Measurements from ENCODE around the gene SBSN. TPM values are rescaled to one million over a fixed set of nuclear protein-coding genes. Genes with fewer than 3 reads are reported as not detected.

SBSN gene
- total RNA-seq, 2 donors from 2014 or later, result not detected

DNA sequence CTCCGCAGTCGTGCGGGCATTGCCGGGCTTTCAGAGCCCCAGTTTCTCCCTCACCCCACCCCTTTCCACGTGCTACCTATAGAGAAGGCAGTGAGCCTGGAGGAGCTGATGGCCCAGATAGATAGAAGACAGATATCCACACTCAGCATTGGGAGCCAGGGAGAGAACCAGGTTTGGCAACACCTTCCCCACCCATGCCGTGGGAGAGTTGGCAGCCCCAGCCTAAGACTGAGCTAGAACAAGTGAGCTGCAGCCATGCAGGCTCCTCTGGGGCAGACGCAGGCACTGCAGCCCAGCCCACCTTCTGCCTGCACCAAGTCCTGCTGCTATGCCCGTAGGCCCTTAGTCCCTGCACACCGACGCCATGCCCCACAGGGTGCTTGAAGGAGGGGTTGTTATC is 27.5 kb downstream of the SBSN start:
- peaks cover 10% of the 10 kb centered on the region for H3K4me1 Mint-ChIP-seq
- H3K27ac Mint-ChIP-seq, result no peak overlapping the region
- DNase-seq, result no peak
- peaks cover 3% of the 10 kb centered on the region for H3K36me3 Mint-ChIP-seq (ENCODE audit: low read depth)
- no peak overlapping the region for H3K4me3 Mint-ChIP-seq
- ATAC-seq, result no peak
- no peaks in the 10 kb centered on the region for H3K9me3 ChIP-seq (ENCODE audit: control insufficient read depth, low read length, poor library complexity, severe bottlenecking)
- H3K27me3 Mint-ChIP-seq, result peaks cover 42% of the 10 kb centered on the region

DNA sequence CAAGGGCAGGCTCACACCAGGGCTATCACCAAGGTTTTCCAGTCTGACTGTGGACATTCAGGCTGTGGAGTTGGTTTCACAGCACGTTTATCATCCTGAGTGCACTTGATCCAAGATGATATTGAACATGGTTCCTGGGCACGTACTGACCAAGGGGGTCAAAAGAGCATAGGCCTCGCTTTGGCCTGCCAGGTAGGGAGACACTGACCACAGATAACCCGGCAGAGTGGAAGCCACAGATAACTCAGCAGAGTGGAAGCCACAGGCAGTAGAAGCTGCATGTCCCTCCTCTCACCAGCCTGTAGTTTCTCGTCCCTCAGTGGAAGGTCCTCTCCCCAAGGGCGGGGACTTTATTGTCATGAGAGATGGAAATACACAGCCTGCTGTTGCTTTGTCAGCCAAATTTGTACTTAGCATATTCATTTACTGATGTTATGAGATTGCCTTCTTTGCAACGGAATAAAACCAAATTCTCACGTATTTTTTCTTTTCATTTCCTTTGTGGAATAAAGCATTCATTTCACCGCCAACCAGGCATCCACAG is 29.1 kb downstream of the SBSN start:
- H3K9me3 ChIP-seq (ENCODE audit: control insufficient read depth, low read length, poor library complexity, severe bottlenecking), result no peaks in the 10 kb centered on the region
- no peak overlapping the region for H3K27ac Mint-ChIP-seq
- peaks cover 3% of the 10 kb centered on the region for H3K36me3 Mint-ChIP-seq (ENCODE audit: low read depth)
- ATAC-seq (no peak), DNase-seq (no peak)
- H3K27me3 Mint-ChIP-seq, result peaks cover 37% of the 10 kb centered on the region
- H3K4me1 Mint-ChIP-seq, result peaks cover 12% of the 10 kb centered on the region
- no peak overlapping the region for H3K4me3 Mint-ChIP-seq

DNA sequence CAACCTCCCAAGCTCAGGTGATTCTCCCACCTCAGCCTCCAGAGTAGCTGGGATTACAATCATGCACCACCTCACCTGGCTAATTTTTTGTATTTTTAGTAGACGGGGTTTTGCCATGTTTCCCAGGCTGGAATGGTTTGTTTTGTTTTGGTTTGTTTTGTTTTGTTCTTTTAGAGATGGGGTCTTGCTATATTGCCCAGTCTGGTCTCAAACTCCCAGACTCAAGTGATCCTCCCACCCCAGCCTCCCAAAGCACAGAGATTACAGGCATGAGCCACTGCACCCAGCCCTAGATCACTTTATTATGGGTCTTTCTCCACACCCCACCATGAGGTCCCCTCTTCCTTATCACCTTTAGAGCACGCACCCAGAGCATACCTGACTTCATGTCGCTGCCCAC is 29.9 kb downstream of the SBSN start:
- H3K27ac Mint-ChIP-seq, result peak overlapping the region; percentile 75
- no peaks in the 10 kb centered on the region for H3K9me3 ChIP-seq (ENCODE audit: control insufficient read depth, low read length, poor library complexity, severe bottlenecking)
- peaks cover 41% of the 10 kb centered on the region for H3K27me3 Mint-ChIP-seq
- no peak for ATAC-seq
- no peak overlapping the region for H3K4me3 Mint-ChIP-seq
- peaks cover 3% of the 10 kb centered on the region for H3K36me3 Mint-ChIP-seq (ENCODE audit: low read depth)
- peaks cover 10% of the 10 kb centered on the region for H3K4me1 Mint-ChIP-seq
- no peak for DNase-seq

DNA sequence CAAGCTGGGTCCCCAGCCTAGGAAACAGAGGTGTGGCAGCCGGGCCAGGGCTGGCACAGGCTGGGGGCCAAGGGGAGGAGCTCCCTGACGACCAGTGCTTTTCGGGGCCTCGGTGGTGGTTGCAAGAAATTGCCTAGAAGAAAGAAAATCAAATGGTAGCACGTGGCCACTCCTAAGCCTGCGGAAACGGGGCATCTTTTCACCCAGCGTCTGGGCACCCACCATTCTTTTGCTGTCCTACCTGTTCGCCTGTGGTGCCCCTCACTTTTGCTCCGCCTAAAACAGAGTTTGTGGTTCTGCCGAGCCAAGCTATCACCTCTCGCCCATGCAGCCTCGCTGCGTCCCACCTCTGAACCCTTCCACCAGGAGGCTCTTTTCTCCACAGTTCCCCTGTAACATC is 30.7 kb downstream of the SBSN start:
- H3K9me3 ChIP-seq (ENCODE audit: control insufficient read depth, low read length, poor library complexity, severe bottlenecking), result no peaks in the 10 kb centered on the region
- Mint-ChIP-seq H3K27ac (peak overlapping the region; percentile 75), H3K4me3 (no peak overlapping the region), H3K36me3 (ENCODE audit: low read depth) (peaks cover 3% of the 10 kb centered on the region), H3K4me1 (peaks cover 10% of the 10 kb centered on the region), H3K27me3 (peaks cover 42% of the 10 kb centered on the region)
- ATAC-seq (no peak), DNase-seq (no peak)

DNA sequence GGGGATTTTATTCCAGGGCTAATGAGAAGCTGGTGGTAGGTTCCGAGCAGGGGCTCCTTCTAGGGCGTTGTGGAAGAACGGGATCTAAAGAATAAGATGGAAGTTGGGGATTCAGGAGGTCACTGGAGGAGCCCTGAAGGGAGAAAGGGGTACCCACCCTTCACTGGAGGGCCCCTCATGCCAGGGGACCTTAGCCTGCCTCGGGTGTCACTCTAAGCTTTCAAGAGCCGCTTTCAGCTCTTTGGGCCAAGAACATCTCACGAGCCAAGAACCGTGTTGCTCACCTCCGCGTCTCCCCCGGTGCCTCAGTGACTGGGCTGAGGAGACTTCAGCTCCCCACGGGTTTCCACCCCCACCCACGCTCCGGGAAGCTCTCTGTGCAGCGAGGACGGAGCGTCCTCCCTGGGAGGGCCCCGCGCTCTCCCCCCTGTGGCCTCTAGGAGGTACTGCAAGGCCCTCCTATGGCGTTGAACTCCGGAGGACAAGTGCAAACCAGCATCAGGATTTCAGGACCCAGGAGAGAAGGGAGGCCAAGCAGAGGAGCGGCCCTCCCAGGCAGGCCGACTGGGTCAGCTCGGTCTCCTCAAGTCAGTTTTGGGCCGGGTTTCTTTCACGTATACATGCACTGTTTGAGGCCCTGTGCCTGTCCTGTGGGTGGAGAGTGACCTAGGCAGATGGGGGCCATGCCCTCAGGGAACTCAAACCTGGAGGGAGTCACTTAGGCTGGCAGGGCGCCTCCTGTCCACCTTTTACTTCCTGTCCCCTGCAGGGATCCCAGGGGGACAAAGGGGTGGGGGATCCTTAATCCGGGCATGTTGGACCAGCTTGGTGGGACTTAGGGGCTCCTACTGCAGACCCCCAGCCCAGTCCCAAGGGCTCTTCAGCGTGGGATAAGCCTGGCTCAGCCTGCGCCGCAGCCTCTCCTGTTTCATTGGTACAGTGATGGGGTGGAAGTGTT is 32.7 kb downstream of the SBSN start:
- no peaks in the 10 kb centered on the region for H3K9me3 ChIP-seq (ENCODE audit: control insufficient read depth, low read length, poor library complexity, severe bottlenecking)
- DNase-seq (peak; percentile 43 to 63 (median 50)), ATAC-seq (peak; percentile 96)
- H3K4me1 Mint-ChIP-seq, result peaks cover 6% of the 10 kb centered on the region
- H3K27me3 Mint-ChIP-seq, result peaks cover 46% of the 10 kb centered on the region
- no peak overlapping the region for H3K4me3 Mint-ChIP-seq
- H3K27ac Mint-ChIP-seq, result no peak overlapping the region
- H3K36me3 Mint-ChIP-seq (ENCODE audit: low read depth), result no peaks in the 10 kb centered on the region

DNA sequence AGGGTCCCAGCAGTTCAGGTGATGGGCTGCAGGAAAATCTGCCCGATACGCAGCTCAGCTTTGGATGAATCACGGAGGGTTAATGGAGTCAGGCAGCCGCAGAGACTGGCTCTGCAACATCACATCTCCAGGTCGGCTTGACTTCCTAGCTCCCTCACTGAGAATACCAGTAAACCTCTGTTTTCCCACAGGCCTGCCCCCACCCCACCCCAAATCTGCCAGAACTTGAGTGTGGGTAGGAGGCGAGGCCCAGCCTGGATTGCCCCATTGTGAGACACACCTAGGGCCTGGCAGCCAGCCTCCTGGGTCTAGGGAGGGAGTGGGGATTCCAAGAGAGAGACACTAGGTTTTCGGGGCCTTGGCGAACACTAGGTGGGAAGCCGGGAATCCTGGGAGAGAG is 34.1 kb downstream of the SBSN start:
- H3K27ac Mint-ChIP-seq, result no peak overlapping the region
- H3K27me3 Mint-ChIP-seq, result peaks cover 54% of the 10 kb centered on the region
- ATAC-seq (no peak), DNase-seq (no peak)
- peaks cover 6% of the 10 kb centered on the region for H3K4me1 Mint-ChIP-seq
- no peak overlapping the region for H3K4me3 Mint-ChIP-seq
- no peaks in the 10 kb centered on the region for H3K36me3 Mint-ChIP-seq (ENCODE audit: low read depth)
- H3K9me3 ChIP-seq (ENCODE audit: control insufficient read depth, low read length, poor library complexity, severe bottlenecking), result no peaks in the 10 kb centered on the region

DNA sequence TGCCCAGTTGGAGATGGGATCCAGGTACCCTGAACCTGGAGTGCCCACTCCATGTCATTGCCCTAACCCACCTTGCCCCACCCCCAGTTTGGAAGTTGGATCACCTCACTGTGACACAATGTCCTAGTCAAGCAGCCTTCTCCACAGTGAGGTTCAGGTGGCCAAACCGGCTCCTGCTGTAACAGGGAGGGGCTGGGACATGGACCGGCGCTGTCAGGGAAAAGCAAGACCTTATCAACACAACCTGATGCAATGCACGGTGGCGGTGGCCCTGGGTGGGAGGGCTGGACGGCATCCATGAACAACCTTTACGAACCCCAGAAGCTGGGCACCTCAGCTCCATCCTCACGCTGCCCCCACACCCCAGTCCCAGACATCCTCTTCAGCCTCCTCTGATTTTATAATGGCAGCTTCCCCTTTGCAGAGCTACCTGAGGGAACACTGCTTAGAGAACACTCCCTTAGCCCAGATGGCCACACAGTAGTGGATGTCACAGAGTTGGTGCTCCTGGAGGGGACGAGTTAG is 36.2 kb downstream of the SBSN start:
- H3K27ac Mint-ChIP-seq, result no peak overlapping the region
- no peak overlapping the region for H3K4me3 Mint-ChIP-seq
- peaks cover 3% of the 10 kb centered on the region for H3K4me1 Mint-ChIP-seq
- no peaks in the 10 kb centered on the region for H3K9me3 ChIP-seq (ENCODE audit: control insufficient read depth, low read length, poor library complexity, severe bottlenecking)
- no peak for DNase-seq
- ATAC-seq, result no peak
- H3K36me3 Mint-ChIP-seq (ENCODE audit: low read depth), result no peaks in the 10 kb centered on the region
- H3K27me3 Mint-ChIP-seq, result peaks cover 63% of the 10 kb centered on the region

DNA sequence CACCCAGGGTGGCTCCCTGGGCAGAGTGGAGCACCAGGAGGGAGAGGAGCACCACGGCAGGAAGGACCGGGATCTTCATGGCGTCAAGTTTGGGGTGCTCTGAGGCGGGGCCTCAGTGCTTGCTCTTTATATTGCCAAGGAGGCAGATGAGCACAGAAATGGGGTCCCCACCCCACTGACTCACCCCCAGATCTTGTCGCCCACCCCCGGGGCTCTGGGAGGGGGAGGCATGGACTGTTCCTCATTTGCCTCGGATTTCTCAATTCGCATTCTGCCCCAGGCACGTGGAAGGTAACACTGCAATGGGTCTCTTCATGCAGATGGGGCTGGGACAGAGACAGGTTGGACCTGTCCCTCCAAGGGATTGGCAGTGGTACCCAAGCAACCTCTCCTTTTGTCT is 37.7 kb downstream of the SBSN start, which contains the start of gene KRTDAP:
Gene KRTDAP, minus strand, starts transcription at position 101 of the 400 bp plus-strand sequence. Its CDS starts 22 bp downstream, at position 79.
- H3K9me3 ChIP-seq (ENCODE audit: control insufficient read depth, low read length, poor library complexity, severe bottlenecking), result no peaks in the 10 kb centered on the region
- H3K27me3 Mint-ChIP-seq, result peaks cover 67% of the 10 kb centered on the region
- ATAC-seq (no peak), DNase-seq (no peak)
- peaks cover 2% of the 10 kb centered on the region for H3K4me1 Mint-ChIP-seq
- no peaks in the 10 kb centered on the region for H3K36me3 Mint-ChIP-seq (ENCODE audit: low read depth)
- H3K4me3 Mint-ChIP-seq, result no peak within 1 kb of the TSS
- H3K27ac Mint-ChIP-seq, result no peak within 1 kb of the TSS

DNA sequence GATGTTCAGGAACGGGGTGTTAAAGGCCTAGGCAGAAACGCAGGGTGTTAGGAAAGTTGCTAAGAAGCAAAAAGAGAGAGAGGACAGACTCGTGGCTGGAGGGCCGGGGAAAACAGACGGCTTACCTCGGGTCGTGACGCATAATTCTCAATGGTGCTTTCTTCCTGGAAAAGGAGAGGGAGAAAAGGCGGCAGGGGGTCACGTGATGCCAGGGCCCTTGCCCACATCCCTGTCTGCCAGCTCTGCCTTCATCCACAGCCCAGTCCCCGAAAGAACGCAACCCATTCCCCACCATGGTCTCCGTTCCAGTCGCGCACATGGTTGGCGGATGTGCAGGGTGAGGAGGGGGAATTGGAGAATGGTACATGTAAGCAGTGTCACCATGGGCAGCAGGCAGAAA is 39.4 kb downstream of the SBSN start:
- no peak overlapping the region for H3K27ac Mint-ChIP-seq
- H3K4me3 Mint-ChIP-seq, result no peak overlapping the region
- no peaks in the 10 kb centered on the region for H3K9me3 ChIP-seq (ENCODE audit: control insufficient read depth, low read length, poor library complexity, severe bottlenecking)
- peaks cover 3% of the 10 kb centered on the region for H3K4me1 Mint-ChIP-seq
- ATAC-seq, result no peak
- DNase-seq, result no peak
- H3K27me3 Mint-ChIP-seq, result peaks cover 71% of the 10 kb centered on the region
- no peaks in the 10 kb centered on the region for H3K36me3 Mint-ChIP-seq (ENCODE audit: low read depth)

DNA sequence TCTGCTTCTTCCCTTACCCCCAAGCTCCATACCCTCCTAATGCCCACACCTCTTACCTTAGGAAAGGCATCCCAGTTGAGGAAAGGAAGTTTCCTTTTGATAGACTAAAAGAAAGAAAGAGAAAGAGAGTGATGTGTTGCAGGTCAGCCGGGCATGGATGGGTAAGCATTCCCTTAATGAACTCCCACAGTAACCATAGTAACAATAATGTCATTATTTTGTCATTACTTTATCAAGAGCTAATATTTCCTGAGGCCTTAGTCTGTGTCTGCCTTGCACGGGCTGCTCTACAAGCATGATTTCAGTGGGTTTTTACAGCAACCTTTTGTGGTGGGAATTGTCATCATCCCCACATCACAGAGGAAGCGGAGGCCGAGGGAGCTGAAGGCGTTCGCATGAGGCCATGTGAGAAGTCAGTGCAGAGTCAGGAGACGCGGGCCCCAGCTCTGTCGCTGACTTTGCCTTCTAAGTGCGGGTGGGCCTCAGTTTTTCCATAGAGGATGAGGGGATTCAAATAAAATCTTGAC is 40.4 kb downstream of the SBSN start:
- no peak overlapping the region for H3K4me3 Mint-ChIP-seq
- H3K4me1 Mint-ChIP-seq, result peaks cover 3% of the 10 kb centered on the region
- no peaks in the 10 kb centered on the region for H3K9me3 ChIP-seq (ENCODE audit: control insufficient read depth, low read length, poor library complexity, severe bottlenecking)
- DNase-seq (no peak), ATAC-seq (no peak)
- H3K27ac Mint-ChIP-seq, result no peak overlapping the region
- peaks cover 63% of the 10 kb centered on the region for H3K27me3 Mint-ChIP-seq
- H3K36me3 Mint-ChIP-seq (ENCODE audit: low read depth), result no peaks in the 10 kb centered on the region

DNA sequence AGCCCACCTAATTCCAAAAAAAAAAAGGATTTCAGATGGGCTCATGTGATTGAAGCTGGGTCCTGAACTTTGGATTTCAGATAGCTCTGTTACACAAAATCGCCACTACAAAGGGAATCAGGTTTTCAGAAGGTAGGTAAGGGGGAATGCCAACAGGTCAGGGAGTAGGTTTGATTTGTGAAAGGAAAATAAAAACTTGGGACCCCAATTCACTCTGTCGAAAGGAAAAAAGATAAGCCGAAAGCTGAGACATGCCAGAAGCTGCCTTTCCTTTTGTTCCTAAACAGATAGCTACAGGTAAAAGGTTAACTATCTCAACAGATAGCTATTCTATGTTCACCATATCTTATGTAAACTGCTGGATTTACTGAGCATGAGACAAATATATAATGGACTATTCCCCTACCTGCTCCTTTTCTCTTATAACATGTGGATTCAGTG is 41.8 kb downstream of the SBSN start:
- Mint-ChIP-seq H3K27me3 (peaks cover 48% of the 10 kb centered on the region), H3K4me1 (peaks cover 3% of the 10 kb centered on the region), H3K27ac (no peak overlapping the region), H3K4me3 (no peak overlapping the region), H3K36me3 (ENCODE audit: low read depth) (no peaks in the 10 kb centered on the region)
- no peaks in the 10 kb centered on the region for H3K9me3 ChIP-seq (ENCODE audit: control insufficient read depth, low read length, poor library complexity, severe bottlenecking)
- no peak for ATAC-seq
- DNase-seq, result no peak

DNA sequence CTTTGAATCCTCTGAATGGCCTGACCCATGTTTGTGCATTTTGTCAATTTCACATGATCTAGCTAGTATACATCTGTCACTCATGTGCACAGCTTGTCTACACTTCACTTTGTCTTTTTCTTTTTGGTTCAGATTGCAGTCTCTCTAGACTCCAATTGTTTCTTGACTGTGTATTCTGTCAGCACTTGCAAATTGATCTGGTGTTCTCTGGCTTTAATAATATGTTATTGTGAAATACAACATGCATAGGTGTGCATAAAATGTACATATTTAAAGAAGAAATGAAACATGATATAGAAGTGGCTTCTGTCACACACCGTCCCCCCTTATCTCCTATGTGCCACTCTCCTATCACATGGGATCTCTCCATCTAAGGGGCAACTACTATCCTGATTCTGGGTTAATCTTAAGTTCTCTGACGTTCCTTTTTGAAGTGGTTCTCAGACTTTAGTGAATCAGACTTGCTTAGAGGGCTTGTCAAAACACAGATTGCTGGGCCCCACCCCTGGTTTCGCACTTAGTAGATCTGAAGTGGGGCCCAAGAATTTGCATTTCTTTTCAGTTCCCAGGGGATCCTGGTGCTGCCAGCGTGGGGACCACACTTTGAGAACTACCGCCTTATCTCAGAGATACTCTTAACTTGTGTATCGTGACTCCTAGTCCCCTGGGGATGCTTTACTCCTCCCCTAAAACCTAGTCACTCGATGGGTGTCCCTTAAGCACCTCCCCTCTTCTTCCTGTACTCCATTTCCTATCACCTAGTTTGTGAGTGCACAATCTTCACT is 43.7 kb downstream of the SBSN start:
- H3K9me3 ChIP-seq (ENCODE audit: control insufficient read depth, low read length, poor library complexity, severe bottlenecking), result no peaks in the 10 kb centered on the region
- ATAC-seq (no peak), DNase-seq (no peak)
- Mint-ChIP-seq H3K36me3 (ENCODE audit: low read depth) (no peaks in the 10 kb centered on the region), H3K4me3 (no peak overlapping the region), H3K4me1 (peaks cover 3% of the 10 kb centered on the region), H3K27me3 (peaks cover 30% of the 10 kb centered on the region), H3K27ac (no peak overlapping the region)

DNA sequence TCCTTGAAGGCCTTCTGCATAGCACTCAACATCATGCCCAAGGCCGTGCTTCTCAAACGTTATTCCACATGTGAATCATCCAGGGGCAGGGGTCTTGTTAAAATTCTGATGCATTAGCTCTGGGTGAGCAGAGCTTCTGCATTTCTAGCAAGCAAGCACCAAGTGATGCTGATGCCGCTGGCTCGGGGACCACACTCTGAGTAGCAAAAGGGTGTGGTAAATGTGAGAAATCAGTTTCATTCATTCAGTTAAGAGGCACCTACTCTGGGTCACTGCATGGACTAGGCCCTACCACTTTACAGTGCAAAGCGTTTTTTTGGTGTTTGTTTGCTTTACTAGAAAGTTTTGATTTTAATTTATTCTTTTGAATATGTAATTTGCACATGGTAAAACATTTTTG is 45.0 kb downstream of the SBSN start:
- no peak overlapping the region for H3K4me3 Mint-ChIP-seq
- H3K27me3 Mint-ChIP-seq, result peaks cover 20% of the 10 kb centered on the region
- H3K27ac Mint-ChIP-seq, result no peak overlapping the region
- peaks cover 3% of the 10 kb centered on the region for H3K4me1 Mint-ChIP-seq
- H3K36me3 Mint-ChIP-seq (ENCODE audit: low read depth), result no peaks in the 10 kb centered on the region
- DNase-seq (no peak), ATAC-seq (no peak)
- H3K9me3 ChIP-seq (ENCODE audit: control insufficient read depth, low read length, poor library complexity, severe bottlenecking), result no peaks in the 10 kb centered on the region
